ENCODE results near the gene CEACAM8.

- TF ChIP-seq EZH2 (IDR thresholded peaks at IDR 0.05; ENCODE audit: low read length, unreplicated experiment) = no peak
- TF ChIP-seq CTCF (conservative IDR thresholded peaks at IDR 0.05; ENCODE audit: low read depth, low read length) = no peak
- no peak for TF ChIP-seq EZH2phosphoT487 (IDR thresholded peaks at IDR 0.05; ENCODE audit: borderline replicate concordance, low read length)
Observed at GRCh38 chr19:42554046-42554575, 40.6 kb downstream of the CEACAM8 start.

Measured in PC-3 (cell line).